HL-60 (cell line): ENCODE data around the gene TPR.

ENCODE experiments used
- DNase-seq, 2 experiments: peaks; one replicate each; pipeline ENCODE4 v3.0.0-alpha.2; 2010 to 2020; ENCODE audit warnings: low read depth in 1 of 2, low spot score in 1 of 2
- H3K27ac ChIP-seq: fragments of 250-450 bp; sonication (Bioruptor Pico); replicated peaks from 2 replicates; pipeline ENCODE4 v1.5.1; 2020; ENCODE audit warnings: mild to moderate bottlenecking, moderate library complexity
- H3K27me3 ChIP-seq: fragments of 250-450 bp; sonication (Bioruptor Pico); 2 replicates; pipeline ENCODE4 v1.5.1; 2021; ENCODE audit warnings: mild to moderate bottlenecking, moderate library complexity; ENCODE audit not compliant: insufficient read depth, poor library complexity, severe bottlenecking
- H3K4me3 ChIP-seq: replicated peaks from 2 replicates; pipeline ENCODE4 v1.5.1; 2011; ENCODE audit warnings: mild to moderate bottlenecking, control low read depth, low read length; ENCODE audit not compliant: insufficient read depth
- CTCF ChIP-seq: IDR thresholded peaks from one replicate; pipeline ENCODE4 v1.5.1; 2011; ENCODE audit warnings: low read length, control low read depth, inconsistent platforms; ENCODE audit not compliant: insufficient read depth
- GABPA ChIP-seq: IDR thresholded peaks from 2 replicates; pipeline ENCODE4 v1.6.1; 2012; ENCODE audit warnings: low read depth
- POLR2AphosphoS5 ChIP-seq: IDR thresholded peaks from 2 replicates; pipeline ENCODE4 v1.6.1; 2012; ENCODE audit warnings: low read depth
- REST ChIP-seq: IDR thresholded peaks from 2 replicates; pipeline ENCODE4 v1.6.1; 2012; ENCODE audit warnings: low read depth; ENCODE audit not compliant: insufficient replicate concordance
- SPI1 ChIP-seq: IDR thresholded peaks from 2 replicates; pipeline ENCODE4 v1.6.1; 2012; ENCODE audit warnings: low read depth, mild to moderate bottlenecking, borderline replicate concordance

The TPR gene

GRCh38 chr1:186420923-186421322 lies 45.9 kb upstream of the TPR start:
- no peak for DNase-seq
- no peak overlapping the region for H3K27ac ChIP-seq
- no peak overlapping the region for H3K4me3 ChIP-seq
- no peak for TF ChIP-seq SPI1
- no peak for TF ChIP-seq GABPA
- TF ChIP-seq POLR2AphosphoS5, result no peak
- no peak for TF ChIP-seq REST
- TF ChIP-seq CTCF, result no peak
- no peaks in the 10 kb centered on the region for H3K27me3 ChIP-seq

GRCh38 chr1:186420311-186420710 lies 45.3 kb upstream of the TPR start:
- no peak overlapping the region for H3K27ac ChIP-seq
- TF ChIP-seq CTCF, result no peak
- no peak for TF ChIP-seq GABPA
- no peak for TF ChIP-seq POLR2AphosphoS5
- no peak for TF ChIP-seq SPI1
- TF ChIP-seq REST, result no peak

GRCh38 chr1:186418503-186418902 lies 43.5 kb upstream of the TPR start:
- TF ChIP-seq POLR2AphosphoS5, result no peak
- no peak for TF ChIP-seq CTCF
- no peak for TF ChIP-seq SPI1
- TF ChIP-seq REST, result no peak
- TF ChIP-seq GABPA, result no peak
- Histone ChIP-seq H3K4me3 (no peak overlapping the region), H3K27me3 (no peaks in the 10 kb centered on the region), H3K27ac (no peak overlapping the region)
- no peak for DNase-seq

More at GRCh38 chr1:186420311-186420710, 45.3 kb upstream of the TPR start:
- no peak for DNase-seq
- no peak overlapping the region for H3K4me3 ChIP-seq
- H3K27me3 ChIP-seq, result no peaks in the 10 kb centered on the region
